Fibroblast of lung (primary cell): ENCODE data around the gene DYNC1LI2.

Experiments used
- EZH2 ChIP-seq: IDR thresholded peaks from 2 replicates; pipeline ENCODE4 v1.5.1; 2012; ENCODE audit warnings: low read length, control low read depth, mild to moderate bottlenecking; ENCODE audit errors: missing control alignments
- TF ChIP-seq, protein P1 (sequence below), 2 donors: IDR thresholded peaks in 1 of 2; conservative IDR thresholded peaks in 1 of 2; 1 replicate in 1 of 2; 2 replicates in 1 of 2; pipeline ENCODE4 v1.5.1; 2011 to 2012; ENCODE audit warnings: low read length in 2 of 2, control low read depth in 1 of 2, inconsistent platforms in 1 of 2, low read depth in 1 of 2, mild to moderate bottlenecking in 1 of 2

DNA sequence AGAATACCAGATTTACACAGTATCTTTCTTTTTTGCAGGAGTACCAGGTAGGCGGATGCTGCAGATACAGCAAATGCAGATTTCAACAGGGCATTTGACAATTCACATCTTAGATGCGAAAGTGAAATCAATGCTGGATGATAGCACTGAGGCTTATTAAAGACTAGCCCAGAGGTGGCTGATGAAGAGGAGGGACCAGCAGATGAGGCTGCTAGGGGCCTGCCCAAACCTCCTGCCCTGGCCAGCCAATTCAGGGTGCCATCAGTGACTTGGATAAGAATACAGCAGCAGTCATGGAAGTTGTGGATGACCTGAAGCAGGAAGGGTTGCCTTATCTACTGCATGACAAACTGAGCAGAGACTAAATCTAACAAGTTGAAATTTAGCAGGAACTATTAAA lies 1.5 kb upstream of the DYNC1LI2 start:
- no peak for TF ChIP-seq EZH2
- TF ChIP-seq, protein P1, sequence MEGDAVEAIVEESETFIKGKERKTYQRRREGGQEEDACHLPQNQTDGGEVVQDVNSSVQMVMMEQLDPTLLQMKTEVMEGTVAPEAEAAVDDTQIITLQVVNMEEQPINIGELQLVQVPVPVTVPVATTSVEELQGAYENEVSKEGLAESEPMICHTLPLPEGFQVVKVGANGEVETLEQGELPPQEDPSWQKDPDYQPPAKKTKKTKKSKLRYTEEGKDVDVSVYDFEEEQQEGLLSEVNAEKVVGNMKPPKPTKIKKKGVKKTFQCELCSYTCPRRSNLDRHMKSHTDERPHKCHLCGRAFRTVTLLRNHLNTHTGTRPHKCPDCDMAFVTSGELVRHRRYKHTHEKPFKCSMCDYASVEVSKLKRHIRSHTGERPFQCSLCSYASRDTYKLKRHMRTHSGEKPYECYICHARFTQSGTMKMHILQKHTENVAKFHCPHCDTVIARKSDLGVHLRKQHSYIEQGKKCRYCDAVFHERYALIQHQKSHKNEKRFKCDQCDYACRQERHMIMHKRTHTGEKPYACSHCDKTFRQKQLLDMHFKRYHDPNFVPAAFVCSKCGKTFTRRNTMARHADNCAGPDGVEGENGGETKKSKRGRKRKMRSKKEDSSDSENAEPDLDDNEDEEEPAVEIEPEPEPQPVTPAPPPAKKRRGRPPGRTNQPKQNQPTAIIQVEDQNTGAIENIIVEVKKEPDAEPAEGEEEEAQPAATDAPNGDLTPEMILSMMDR (conservative IDR thresholded peaks at IDR 0.05 in 1 of 2, IDR thresholded peaks at IDR 0.05 in 1 of 2; ENCODE audit: low read depth in 1 of 2, low read length in 2 of 2) = no peak
